K562 (cell line): Measurements from ENCODE around the gene NEMP1. TPM values are rescaled to one million over a fixed set of nuclear protein-coding genes. Genes with fewer than 3 reads are reported as not detected.

Experiments
- ATAC-seq: fragments of 200-7000 bp; cut with Tn5 transposase; 3 replicates; pipeline ENCODE4 v1.9.1; 2020; ENCODE audit warnings: moderate library complexity
- BruUV-seq: library from RNA; stranded (reverse); fragments of 400-500 nt; replicated peaks from 2 replicates; lab custom pipeline; 2021; lab: Mats Ljungman, UMichigan
- CTCF ChIA-PET: fragments of 300-600 bp; formaldehyde crosslinking; extraction: SDS; loops from one replicate; lab custom pipeline; 2021; ENCODE audit warnings: low intra/inter-chr PET ratio; lab: Yijun Ruan, JAX
- POLR2A ChIA-PET: fragments of 300-600, 350-650 bp; sonication (Branson Sonifier 250); formaldehyde crosslinking; extraction: SDS; loops from one replicate; lab custom pipeline; 2021; ENCODE audit warnings: antibody characterized with exemption, inconsistent platforms; lab: Yijun Ruan, JAX
- DNase-seq, 4 experiments: peaks; one replicate each; pipeline versions ENCODE4 v3.0.0 to v3.0.0-alpha.2; 2011 to 2018; ENCODE audit warnings: low spot score in 3 of 4, mixed read lengths in 3 of 4; ENCODE audit errors: extremely low read depth in 1 of 4
- FAIRE-seq: peaks from 2 replicates; lab custom pipeline; 2011; peaks lifted over from hg19 to GRCh38; lab: Jason Lieb, UNC
- H2AFZ ChIP-seq: 2 replicates; pipeline ENCODE4 v1.6.0; 2011; ENCODE audit warnings: low read depth, low read length, control low read depth, inconsistent platforms
- H3K27ac ChIP-seq: fragments of 200-600 bp; 3 replicates; pipeline ENCODE4 v1.8.0; 2011; ENCODE audit warnings: low read depth, mild to moderate bottlenecking, control low read depth, inconsistent platforms, low read length, moderate library complexity, mixed read lengths; ENCODE audit errors: extremely low read depth
- H3K27me3 ChIP-seq, 2 experiments: fragments of 300-600 bp in 1 of 2; 2 replicates in 1 of 2; 3 replicates in 1 of 2; pipeline versions ENCODE4 v1.6.0 to v1.8.0; 2011; ENCODE audit warnings: inconsistent platforms in 2 of 2, low read length in 2 of 2, mild to moderate bottlenecking in 1 of 2, mixed read lengths in 1 of 2, moderate library complexity in 1 of 2; ENCODE audit not compliant: control insufficient read depth in 2 of 2, insufficient read depth in 2 of 2
- H3K36me3 ChIP-seq: fragments of 300-600 bp; 3 replicates; pipeline ENCODE4 v1.8.0; 2011; ENCODE audit warnings: mild to moderate bottlenecking, low read length, inconsistent platforms; ENCODE audit not compliant: control insufficient read depth, insufficient read depth
- H3K4me1 ChIP-seq, 2 experiments: fragments of 200-600 bp in 1 of 2; replicated peaks in 1 of 2; 2 replicates in 1 of 2; 3 replicates in 1 of 2; pipeline versions ENCODE4 v1.5.1 to v1.8.0; 2011; ENCODE audit warnings: inconsistent platforms in 2 of 2, low read length in 2 of 2, mild to moderate bottlenecking in 1 of 2, mixed read lengths in 1 of 2, moderate library complexity in 1 of 2; ENCODE audit not compliant: control insufficient read depth in 2 of 2, insufficient read depth in 2 of 2
- H3K4me2 ChIP-seq: 2 replicates; pipeline ENCODE4 v1.6.1; 2011; ENCODE audit warnings: low read length, control low read depth, inconsistent platforms, mixed read lengths; ENCODE audit not compliant: insufficient read depth
- H3K4me3 ChIP-seq: fragments of 200-600 bp; sonication (generic), shearing (Covaris generic); 2 replicates; pipeline ENCODE4 v1.5.1; 2016; ENCODE audit warnings: control low read depth, inconsistent platforms
- H3K79me2 ChIP-seq: fragments of 200-600 bp; 3 replicates; pipeline ENCODE4 v1.8.0; 2011; ENCODE audit warnings: low read length, inconsistent platforms; ENCODE audit not compliant: control insufficient read depth, insufficient read depth
- H3K9ac ChIP-seq, 2 experiments: 2 replicates each; pipeline versions ENCODE4 v1.6.0 to v1.6.1; 2011; ENCODE audit warnings: low read depth in 2 of 2, low read length in 2 of 2, control low read depth in 1 of 2, inconsistent platforms in 1 of 2, mild to moderate bottlenecking in 1 of 2, mixed read lengths in 1 of 2; ENCODE audit not compliant: insufficient read depth in 1 of 2
- H3K9me1 ChIP-seq: one replicate; pipeline ENCODE4 v1.6.0; 2011; ENCODE audit warnings: inconsistent platforms, mild to moderate bottlenecking, low read length, moderate library complexity; ENCODE audit not compliant: control insufficient read depth, insufficient read depth
- H3K9me3 ChIP-seq: replicated peaks from 2 replicates; pipeline ENCODE4 v1.5.1; 2011; ENCODE audit warnings: low read depth, low read length, inconsistent platforms; ENCODE audit not compliant: control insufficient read depth, insufficient read depth
- H4K20me1 ChIP-seq: replicated peaks from 2 replicates; pipeline ENCODE4 v1.6.1; 2011; ENCODE audit warnings: low read length, inconsistent platforms, mixed read lengths; ENCODE audit not compliant: control insufficient read depth, insufficient read depth
- ADNP ChIP-seq: fragments of 200-800 bp; sonication (Bioruptor generic); IDR thresholded peaks from 2 replicates; pipeline ENCODE4 v1.6.1; 2016; ENCODE audit warnings: missing genetic modification characterization, missing compliant biosample characterization
- ARHGAP35 ChIP-seq: fragments of 450-650 bp; IDR thresholded peaks from 2 replicates; pipeline ENCODE4 v1.6.1; 2018; ENCODE audit not compliant: partially characterized antibody
- BCOR ChIP-seq: fragments of 450-650 bp; IDR thresholded peaks from 2 replicates; pipeline ENCODE4 v1.6.1; 2016
- HDAC1 ChIP-seq, 2 experiments: fragments of 450-650 bp; IDR thresholded peaks; 2 replicates each; pipeline ENCODE4 v1.6.1; 2016 to 2017; ENCODE audit warnings: inconsistent platforms in 1 of 2, mild to moderate bottlenecking in 1 of 2, moderate library complexity in 1 of 2
- KDM1A ChIP-seq, 2 experiments: fragments of 450-650 bp; IDR thresholded peaks; 2 replicates each; pipeline ENCODE4 v1.6.1; 2016; ENCODE audit warnings: mild to moderate bottlenecking in 2 of 2
- RBM25 ChIP-seq: fragments of 200-400 bp; formaldehyde crosslinking; IDR thresholded peaks from 2 replicates; pipeline ENCODE4 v1.6.1; 2018; ENCODE audit warnings: low read length, low read depth, moderate library complexity; ENCODE audit not compliant: severe bottlenecking
- SMARCA5 ChIP-seq: fragments of 450-650 bp; IDR thresholded peaks from 2 replicates; pipeline ENCODE4 v1.6.1; 2016
- THRB ChIP-seq: fragments of 450-650 bp; formaldehyde crosslinking; conservative IDR thresholded peaks from 2 replicates; pipeline ENCODE4 v1.4.0; 2022; ENCODE audit warnings: mild to moderate bottlenecking, missing genetic modification characterization
- ZNF23 ChIP-seq: fragments of 250-450 bp; sonication (Bioruptor Pico); IDR thresholded peaks from 2 replicates; pipeline ENCODE4 v1.4.0; 2020; ENCODE audit warnings: mild to moderate bottlenecking
- ZNF57 ChIP-seq: fragments of 450-650 bp; formaldehyde crosslinking; IDR thresholded peaks from 2 replicates; pipeline ENCODE4 v1.4.0; 2020; ENCODE audit warnings: mild to moderate bottlenecking, moderate library complexity
- WGBS: fragments of 100-300 bp; shearing (Covaris generic); methylation state at CpG from one replicate; pipeline ENCODE4 v1.1.6; 2016; ENCODE audit warnings: low coverage, mixed read lengths; ENCODE audit not compliant: insufficient coverage; ENCODE audit errors: missing lambda C conversion rate; 5-methylcytosine and 5-hydroxymethylcytosine counted together
- in situ Hi-C: fragments of 300-500 bp; cut with MboI; formaldehyde crosslinking; loops from 4 replicates; pipeline ENCODE4 v1.15.0; 2018; ENCODE audit warnings: inconsistent platforms, mixed read lengths
- intact Hi-C: fragments of 100-400 bp; cut with micrococcal nuclease; formaldehyde crosslinking; loops from 2 replicates; pipeline ENCODE4 v1.14.2; 2022
- polyA plus RNA-seq, 8 experiments: library from polyadenylated mRNA; depleted of rRNA in 4 of 8; stranded (reverse) in 5 of 8; unstranded in 3 of 8; fragments of >200 nt; fragmentation: Nextera tagmentation in 2 of 8; fragmentation: Illumina TruSeq in 1 of 8; extraction: Ambion mirVana in 2 of 8; extraction: Trizol in 1 of 8; gene quantifications; 2 replicates each; pipeline versions ENCODE4 v1.2.1 to v1.2.3, GENCODE V29; 2011 to 2014; ENCODE audit warnings: inconsistent platforms in 1 of 8, missing spikeins in 1 of 8
- total RNA-seq, 7 experiments: library from RNA; depleted of rRNA in 6 of 7; stranded (reverse); fragments of >200 nt in 6 of 7; fragmentation: Illumina TruSeq in 2 of 7; extraction: Trizol in 2 of 7; gene quantifications; 2 replicates each; pipeline versions ENCODE4 v1.2.1 to v1.2.3, GENCODE V29; 2011 to 2021; ENCODE audit warnings: low replicate concordance in 1 of 7

The NEMP1 gene
- total and polyA plus RNA-seq, 9 of the 15 experiments (the other 6 are each of a cell fraction or from before 2014, with no cell fraction given) = 9.5 to 82.2 (median 41.2) TPM

GRCh38 chr12:57109207-57110103 is 30.9 kb upstream of the NEMP1 start:
- Histone ChIP-seq H3K9me1 (no peaks in the 10 kb centered on the region), H3K9me3 (no peaks in the 10 kb centered on the region), H3K4me1 (peaks cover 22 to 43% of the 10 kb centered on the region in 2 experiments; a peak in 4 of 5 replicates), H3K9ac (peak overlapping the region; percentile 81 to 92; a peak in 1 of 4 replicates), H2AFZ (peak overlapping the region; percentile 93), H3K27ac (peak overlapping the region; percentile 91; the same call in 2 of the 3 replicates)
- no peak for ATAC-seq
- intact Hi-C loops (loop anchor here (5.0 kb wide), 1 partner anchor 267 kb away; no protein-coding TSS in a partner anchor), in situ Hi-C loops (loop anchor here (5.0 kb wide), 2 partner anchors 42 to 102 kb away; partner anchors contain the start of gene ZBTB39)
- WGBS = 50% methylated on average over 5 of the region's 7 CpGs
- BruUV-seq = no TSS peak
- FAIRE-seq = no peak
- POLR2A ChIA-PET = interaction anchor here (0.6 to 2.3 kb wide), 4 partner anchors 11 to 121 kb away, joined by 3 to 7 read pairs (median 4); no protein-coding TSS in a partner anchor
- DNase-seq = peak in 2 of 4 experiments; percentile 3 to 6
- peak; percentile 71; the same call in 1 of the 2 replicates for TF ChIP-seq ADNP (tag)
- 0 out of 4 replicates have a peak, but pooled peaks of 1 of the 2 experiments have one; percentile 12 for TF ChIP-seq HDAC1 (IDR thresholded peaks at IDR 0.05)
- TF ChIP-seq THRB (CRISPR knock-in tag) = peak; percentile 43; the same call in 1 of the 2 replicates
- peak; percentile 49; the same call in 1 of the 2 replicates for TF ChIP-seq SMARCA5
- peak; percentile 93 for TF ChIP-seq RBM25
- peak in 1 of 2 experiments; percentile 67; a peak in 3 of 4 replicates for TF ChIP-seq KDM1A (IDR thresholded peaks at IDR 0.05)
- no peak for TF ChIP-seq ZNF57 (CRISPR knock-in tag)
- peak; percentile 88 for TF ChIP-seq BCOR
- no peak for TF ChIP-seq ZNF23 (CRISPR knock-in tag)
- TF ChIP-seq ARHGAP35 = peak; percentile 54
- TF ChIP-seq, all 486 proteins: peak for 8
- H4K20me1 ChIP-seq = no peaks in the 10 kb centered on the region
- peak overlapping the region; percentile 48 for H3K4me3 ChIP-seq
- no peaks in the 10 kb centered on the region for H3K27me3 ChIP-seq
- H3K79me2 ChIP-seq = peaks cover 12% of the 10 kb centered on the region; the same call in 2 of the 3 replicates
- CTCF ChIA-PET = no interaction called here
- H3K4me2 ChIP-seq = peak overlapping the region; percentile 97
- H3K36me3 ChIP-seq = peaks cover 27% of the 10 kb centered on the region; the same call in 2 of the 3 replicates
